Lower lobe of right lung (tissue), 2 donors: ENCODE data around the gene TNFRSF4. TPM values are rescaled to one million over a fixed set of nuclear protein-coding genes. Genes with fewer than 3 reads are reported as not detected.

Source experiments
- ATAC-seq, 2 donors: fragments of 200-7000 bp; cut with Tn5 transposase; one replicate each; pipeline ENCODE4 v1.9.1; 2020 to 2022; ENCODE audit warnings: mild to moderate bottlenecking in 2 of 2, moderate library complexity in 2 of 2
- DNase-seq: peaks from one replicate; pipeline ENCODE4 v3.0.0-alpha.2; 2020
- H3K27ac ChIP-seq: fragments of 200-600 bp; one replicate; pipeline ENCODE4 v1.8.0; 2022
- H3K27me3 ChIP-seq: fragments of 200-600 bp; one replicate; pipeline ENCODE4 v1.8.0; 2022; ENCODE audit warnings: low read depth
- H3K36me3 ChIP-seq: fragments of 200-600 bp; one replicate; pipeline ENCODE4 v1.8.0; 2022; ENCODE audit warnings: mild to moderate bottlenecking
- H3K4me1 ChIP-seq: fragments of 200-600 bp; one replicate; pipeline ENCODE4 v1.8.0; 2022
- H3K4me3 ChIP-seq: fragments of 200-600 bp; one replicate; pipeline ENCODE4 v1.8.0; 2022; ENCODE audit warnings: mild to moderate bottlenecking
- H3K9me3 ChIP-seq: fragments of 200-600 bp; one replicate; pipeline ENCODE4 v1.8.0; 2022
- intact Hi-C: fragments of 100-400 bp; cut with DNase I; formaldehyde crosslinking; loops from one replicate; pipeline ENCODE4 v1.11.0; 2022
- total RNA-seq: library from RNA; stranded (reverse); fragmentation: NEBNext Ultra II Directional; extraction: Animal tissue kit (Norgen Biotek cat#: 25700); gene quantifications from one replicate; pipeline ENCODE4 v1.2.1, GENCODE V29; 2021
- TF ChIP-seq, protein P1 (sequence below): fragments of 200-600 bp; IDR thresholded peaks from one replicate; pipeline ENCODE4 v1.8.0; 2022; ENCODE audit warnings: antibody characterized with exemption, mild to moderate bottlenecking
- donor health status: DM: no; HTN: yes; CAD: no; lungs with severe emphysema.

Gene TNFRSF4
- total RNA-seq, 1 donor from 2014 or later: 3.0 TPM

DNA sequence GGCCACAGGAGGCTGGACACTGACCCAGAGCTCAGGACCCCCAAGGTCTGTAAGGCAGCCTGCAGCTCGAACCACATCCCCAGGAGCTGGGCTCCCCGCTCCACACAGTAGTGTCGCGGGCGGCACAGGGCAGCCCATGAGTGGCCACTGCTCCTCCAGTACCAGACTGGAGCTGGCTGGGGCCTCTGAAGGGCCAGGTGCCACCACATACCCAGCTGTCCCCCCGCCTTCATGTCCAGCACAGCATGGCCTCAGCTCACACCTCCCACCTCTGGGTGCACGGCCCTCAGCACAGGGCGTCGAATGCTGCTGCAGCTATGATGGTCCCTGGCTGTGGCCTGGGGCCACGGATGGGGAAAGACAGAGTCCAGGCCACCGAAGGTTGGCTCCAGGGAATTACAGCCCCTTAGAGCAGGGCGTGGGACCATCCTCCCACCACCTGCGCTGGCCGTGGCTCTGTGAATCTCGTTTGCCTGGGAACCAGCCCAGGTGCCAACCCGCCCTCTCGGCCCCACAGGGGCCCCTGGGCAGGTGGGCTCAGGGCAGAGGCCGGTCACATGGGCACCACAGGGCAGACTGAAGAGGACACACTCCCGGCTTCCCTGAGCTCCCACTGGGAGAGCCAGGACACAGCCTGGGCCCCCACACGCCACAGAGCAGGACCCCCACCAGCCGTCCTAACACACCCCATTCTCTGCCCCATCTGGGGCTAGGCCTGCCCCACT is 2.1 kb upstream of the TNFRSF4 start:
- TF ChIP-seq, protein P1, sequence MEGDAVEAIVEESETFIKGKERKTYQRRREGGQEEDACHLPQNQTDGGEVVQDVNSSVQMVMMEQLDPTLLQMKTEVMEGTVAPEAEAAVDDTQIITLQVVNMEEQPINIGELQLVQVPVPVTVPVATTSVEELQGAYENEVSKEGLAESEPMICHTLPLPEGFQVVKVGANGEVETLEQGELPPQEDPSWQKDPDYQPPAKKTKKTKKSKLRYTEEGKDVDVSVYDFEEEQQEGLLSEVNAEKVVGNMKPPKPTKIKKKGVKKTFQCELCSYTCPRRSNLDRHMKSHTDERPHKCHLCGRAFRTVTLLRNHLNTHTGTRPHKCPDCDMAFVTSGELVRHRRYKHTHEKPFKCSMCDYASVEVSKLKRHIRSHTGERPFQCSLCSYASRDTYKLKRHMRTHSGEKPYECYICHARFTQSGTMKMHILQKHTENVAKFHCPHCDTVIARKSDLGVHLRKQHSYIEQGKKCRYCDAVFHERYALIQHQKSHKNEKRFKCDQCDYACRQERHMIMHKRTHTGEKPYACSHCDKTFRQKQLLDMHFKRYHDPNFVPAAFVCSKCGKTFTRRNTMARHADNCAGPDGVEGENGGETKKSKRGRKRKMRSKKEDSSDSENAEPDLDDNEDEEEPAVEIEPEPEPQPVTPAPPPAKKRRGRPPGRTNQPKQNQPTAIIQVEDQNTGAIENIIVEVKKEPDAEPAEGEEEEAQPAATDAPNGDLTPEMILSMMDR: no peak
- DNase-seq (no peak), ATAC-seq (no peak)
- intact Hi-C loops: no loop called here
- peaks cover 50% of the 10 kb centered on the region for H3K36me3 ChIP-seq
- no peaks in the 10 kb centered on the region for H3K9me3 ChIP-seq
- no peak overlapping the region for H3K27ac ChIP-seq
- H3K4me1 ChIP-seq: peaks cover 22% of the 10 kb centered on the region
- H3K4me3 ChIP-seq: no peak overlapping the region
- no peaks in the 10 kb centered on the region for H3K27me3 ChIP-seq

- intact Hi-C loops: no loop called here
- TF ChIP-seq, protein P1: no peak
- Histone ChIP-seq H3K4me3 (no peak overlapping the region), H3K36me3 (peaks cover 41% of the 10 kb centered on the region), H3K4me1 (peaks cover 22% of the 10 kb centered on the region), H3K27me3 (no peaks in the 10 kb centered on the region), H3K9me3 (no peaks in the 10 kb centered on the region), H3K27ac (no peak overlapping the region)
- ATAC-seq (no peak), DNase-seq (no peak)
Observed at GRCh38 chr1:1215080-1215676, 1.2 kb upstream of the TNFRSF4 start.

GRCh38 chr1:1212780-1213344 is 1.1 kb downstream of the TNFRSF4 start:
- Histone ChIP-seq H3K4me1 (peaks cover 22% of the 10 kb centered on the region), H3K27me3 (peaks cover 9% of the 10 kb centered on the region), H3K27ac (peak overlapping the region; percentile 71), H3K36me3 (peaks cover 22% of the 10 kb centered on the region), H3K9me3 (no peaks in the 10 kb centered on the region), H3K4me3 (peak overlapping the region; percentile 54)
- TF ChIP-seq, protein P1: no peak
- DNase-seq (peak; percentile 77), ATAC-seq (peak; percentile 31 to 61)
- intact Hi-C loops: no loop called here

GRCh38 chr1:1211541-1212441 is 2.2 kb downstream of the TNFRSF4 start:
- TF ChIP-seq, protein P1: no peak
- Histone ChIP-seq H3K4me1 (peaks cover 22% of the 10 kb centered on the region), H3K36me3 (peaks cover 11% of the 10 kb centered on the region), H3K27ac (peak overlapping the region; percentile 71), H3K9me3 (no peaks in the 10 kb centered on the region), H3K4me3 (peak overlapping the region; percentile 54), H3K27me3 (peaks cover 20% of the 10 kb centered on the region)
- intact Hi-C loops: no loop called here
- DNase-seq (peak; percentile 38), ATAC-seq (no peak)
